Stimulated activated CD4-positive, alpha-beta T cell treated with anti-CD3 and anti-CD28 coated beads, TNF-alpha, amount 100 ng/mL, for 24 hours (primary cell): ENCODE data around the gene CCDC120.

Source experiments
- DNase-seq, 3 experiments: peaks; one replicate each; pipeline ENCODE4 v3.0.0-alpha.2; 2020; ENCODE audit warnings: low read depth in 3 of 3

The CCDC120 gene

DNA sequence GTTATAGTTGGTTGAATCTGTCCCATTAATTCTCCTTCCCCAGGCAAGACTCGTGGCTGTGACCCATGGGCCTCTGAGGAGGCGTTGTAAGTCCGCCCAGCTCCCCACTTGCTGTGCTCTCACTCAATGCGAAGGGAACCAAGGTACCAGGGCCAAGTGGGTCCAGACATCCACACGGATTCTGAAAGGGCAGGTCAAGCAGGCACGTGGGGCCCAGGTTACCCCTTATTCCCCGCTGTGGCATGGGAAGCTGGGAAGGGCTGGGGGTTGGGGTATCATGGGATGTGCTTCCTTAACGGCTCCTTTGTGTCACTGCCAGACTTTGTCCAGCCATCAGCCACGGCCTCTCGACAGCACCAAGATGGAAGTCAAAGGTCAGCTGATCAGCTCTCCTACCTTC, 3.1 kb downstream of the CCDC120 start:
- DNase-seq: no peak

DNA sequence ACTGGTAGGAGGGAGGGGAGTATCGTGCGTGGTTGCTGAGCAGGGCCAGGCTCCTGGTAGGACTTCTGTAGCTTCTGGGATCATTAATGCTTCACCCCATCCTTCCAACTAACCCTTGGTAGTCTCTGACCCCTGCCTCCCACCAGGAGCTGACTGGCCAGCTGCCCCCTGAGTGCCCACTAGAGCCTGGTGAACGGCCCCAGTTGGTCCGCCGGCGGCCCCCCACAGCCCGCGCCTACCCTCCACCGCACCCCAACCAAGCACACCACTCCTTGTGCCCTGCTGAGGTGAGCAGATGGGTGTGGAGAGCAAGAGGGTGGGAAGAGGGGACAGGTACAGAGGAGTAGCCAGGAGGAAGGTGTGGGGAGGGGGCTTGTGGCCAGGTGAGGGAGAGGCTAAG, 4.9 kb downstream of the CCDC120 start:
- no peak for DNase-seq

DNA sequence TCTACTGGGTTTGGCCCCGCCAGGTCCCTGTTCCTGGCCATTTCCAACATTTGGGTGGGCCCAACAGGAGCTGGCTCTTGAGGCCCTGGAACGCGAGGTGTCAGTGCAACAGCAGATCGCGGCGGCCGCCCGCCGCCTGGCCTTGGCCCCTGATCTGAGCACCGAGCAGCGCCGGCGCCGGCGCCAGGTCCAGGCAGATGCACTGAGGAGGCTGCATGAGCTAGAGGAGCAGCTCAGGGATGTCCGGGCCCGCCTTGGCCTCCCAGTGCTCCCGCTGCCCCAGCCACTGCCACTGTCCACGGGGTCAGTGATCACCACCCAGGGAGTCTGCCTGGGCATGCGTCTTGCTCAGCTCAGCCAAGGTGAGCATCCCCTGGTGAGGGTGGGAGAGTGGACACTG, 5.5 kb downstream of the CCDC120 start:
- DNase-seq: no peak

DNA sequence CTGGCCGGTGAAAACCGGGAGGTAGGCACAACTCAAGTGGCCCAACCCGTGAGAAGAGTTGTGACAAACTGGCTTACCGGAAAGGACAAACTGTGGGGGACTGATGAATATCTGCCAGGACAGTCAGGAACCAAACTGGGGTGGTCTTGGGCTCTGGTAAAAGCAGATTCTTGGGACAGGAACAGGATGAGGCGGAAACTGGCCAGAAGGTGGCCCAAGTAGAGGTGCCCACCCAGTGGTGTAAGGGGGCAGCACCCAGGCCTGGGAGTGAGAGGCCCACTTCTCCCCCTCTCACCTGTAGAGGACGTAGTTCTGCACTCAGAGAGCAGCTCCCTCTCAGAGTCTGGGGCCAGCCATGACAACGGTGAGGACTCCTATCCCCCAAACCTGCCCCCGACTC, 5.9 kb downstream of the CCDC120 start:
- no peak for DNase-seq

DNA sequence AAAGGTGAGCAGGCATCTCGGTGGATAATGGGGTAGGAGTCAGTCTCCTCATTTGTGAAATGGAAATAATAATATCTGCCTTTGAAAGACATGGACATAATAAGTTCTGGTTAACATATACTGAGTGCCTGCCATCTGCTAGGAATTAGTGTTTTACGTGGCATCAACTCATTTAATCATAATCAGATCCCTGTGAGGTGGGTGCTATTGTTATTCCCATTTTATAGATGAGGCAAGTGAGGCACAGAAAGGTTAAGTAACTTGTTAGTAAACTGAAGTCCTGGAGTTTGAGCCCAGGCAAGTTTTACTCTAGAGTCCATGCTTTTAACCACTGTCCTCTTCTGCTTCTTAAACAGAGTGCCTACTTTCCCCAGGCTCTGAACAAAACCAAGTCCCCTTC, 7.5 kb downstream of the CCDC120 start:
- no peak for DNase-seq

DNA sequence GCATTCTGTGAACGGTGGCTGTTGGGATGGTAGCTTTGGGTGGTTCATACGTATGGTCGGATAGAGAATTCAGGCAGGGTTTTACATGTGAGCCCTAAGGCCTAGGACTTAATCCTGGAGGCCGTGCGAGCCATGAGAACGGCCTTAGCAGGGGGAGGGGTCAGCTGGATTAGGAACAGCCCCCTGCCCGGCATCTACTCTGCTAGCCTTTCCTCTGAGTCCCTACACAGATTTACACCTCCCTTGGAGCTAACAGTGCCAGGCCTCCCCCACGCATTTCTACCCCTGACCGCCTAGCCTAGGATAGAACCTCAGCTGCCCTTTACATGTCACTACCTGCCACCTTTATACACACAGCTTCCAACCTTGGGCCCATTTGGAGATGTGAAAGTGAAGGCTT, 7.9 kb downstream of the CCDC120 start:
- DNase-seq: no peak

DNA sequence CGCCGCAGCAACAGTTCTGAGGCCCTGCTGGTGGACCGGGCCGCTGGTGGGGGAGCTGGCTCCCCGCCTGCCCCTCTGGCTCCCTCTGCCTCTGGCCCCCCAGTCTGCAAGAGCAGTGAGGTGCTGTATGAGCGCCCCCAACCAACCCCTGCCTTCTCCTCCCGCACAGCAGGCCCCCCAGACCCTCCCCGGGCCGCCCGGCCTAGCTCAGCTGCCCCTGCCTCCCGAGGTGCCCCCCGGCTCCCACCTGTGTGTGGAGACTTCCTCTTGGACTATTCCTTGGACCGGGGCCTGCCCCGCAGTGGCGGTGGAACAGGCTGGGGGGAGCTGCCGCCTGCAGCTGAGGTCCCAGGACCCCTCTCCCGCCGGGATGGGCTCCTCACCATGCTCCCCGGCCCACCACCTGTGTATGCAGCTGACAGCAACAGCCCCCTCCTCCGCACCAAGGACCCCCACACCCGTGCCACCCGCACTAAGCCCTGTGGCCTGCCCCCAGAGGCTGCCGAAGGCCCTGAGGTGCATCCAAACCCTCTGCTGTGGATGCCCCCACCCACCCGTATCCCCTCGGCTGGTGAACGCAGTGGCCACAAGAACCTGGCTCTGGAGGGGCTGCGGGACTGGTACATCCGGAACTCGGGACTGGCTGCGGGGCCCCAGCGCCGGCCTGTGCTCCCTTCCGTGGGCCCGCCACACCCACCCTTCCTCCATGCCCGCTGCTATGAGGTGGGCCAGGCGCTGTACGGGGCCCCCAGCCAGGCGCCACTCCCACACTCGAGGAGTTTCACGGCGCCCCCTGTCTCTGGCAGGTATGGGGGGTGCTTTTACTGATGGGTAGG, 8.7 kb downstream of the CCDC120 start:
- no peak for DNase-seq

DNA sequence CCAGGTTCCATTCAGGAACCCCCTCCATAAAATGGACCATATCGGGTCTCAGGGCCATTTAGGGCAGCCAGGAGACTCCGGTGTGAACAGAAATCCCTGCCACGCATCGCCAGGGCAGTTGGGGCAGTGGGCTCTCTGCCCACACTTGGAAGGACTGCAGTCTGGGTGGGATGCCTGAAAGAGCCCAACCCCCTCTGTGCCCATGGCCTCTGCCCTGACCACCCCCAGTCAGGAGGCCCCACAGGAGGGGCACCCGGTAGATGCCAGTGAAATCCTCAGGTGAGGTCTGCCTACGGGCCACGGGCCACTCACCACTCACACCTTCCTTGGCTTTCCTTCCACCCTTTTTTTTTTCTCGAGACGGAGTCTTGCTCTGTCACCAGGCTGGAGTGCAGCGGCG, 10.2 kb downstream of the CCDC120 start:
- no peak for DNase-seq

DNA sequence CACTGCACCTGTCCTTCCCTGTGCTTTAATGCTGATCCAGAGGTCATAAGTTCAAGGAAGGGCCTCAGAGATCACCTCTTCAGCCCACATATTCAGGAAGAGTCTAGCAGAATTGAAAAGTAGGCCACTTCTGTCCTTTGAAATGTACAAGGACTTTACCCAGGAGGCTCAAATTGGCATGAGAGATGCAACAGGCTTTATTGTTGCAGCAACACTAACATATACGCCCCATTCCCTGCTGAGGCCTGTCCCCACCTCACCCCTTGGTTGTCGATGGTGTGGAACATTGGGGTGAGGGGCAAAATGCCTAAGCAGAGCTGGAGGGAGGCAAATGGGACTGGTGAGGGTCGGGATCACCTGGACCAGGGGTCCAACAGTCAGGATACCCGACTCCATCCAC, 12.2 kb downstream of the CCDC120 start:
- no peak for DNase-seq

DNA sequence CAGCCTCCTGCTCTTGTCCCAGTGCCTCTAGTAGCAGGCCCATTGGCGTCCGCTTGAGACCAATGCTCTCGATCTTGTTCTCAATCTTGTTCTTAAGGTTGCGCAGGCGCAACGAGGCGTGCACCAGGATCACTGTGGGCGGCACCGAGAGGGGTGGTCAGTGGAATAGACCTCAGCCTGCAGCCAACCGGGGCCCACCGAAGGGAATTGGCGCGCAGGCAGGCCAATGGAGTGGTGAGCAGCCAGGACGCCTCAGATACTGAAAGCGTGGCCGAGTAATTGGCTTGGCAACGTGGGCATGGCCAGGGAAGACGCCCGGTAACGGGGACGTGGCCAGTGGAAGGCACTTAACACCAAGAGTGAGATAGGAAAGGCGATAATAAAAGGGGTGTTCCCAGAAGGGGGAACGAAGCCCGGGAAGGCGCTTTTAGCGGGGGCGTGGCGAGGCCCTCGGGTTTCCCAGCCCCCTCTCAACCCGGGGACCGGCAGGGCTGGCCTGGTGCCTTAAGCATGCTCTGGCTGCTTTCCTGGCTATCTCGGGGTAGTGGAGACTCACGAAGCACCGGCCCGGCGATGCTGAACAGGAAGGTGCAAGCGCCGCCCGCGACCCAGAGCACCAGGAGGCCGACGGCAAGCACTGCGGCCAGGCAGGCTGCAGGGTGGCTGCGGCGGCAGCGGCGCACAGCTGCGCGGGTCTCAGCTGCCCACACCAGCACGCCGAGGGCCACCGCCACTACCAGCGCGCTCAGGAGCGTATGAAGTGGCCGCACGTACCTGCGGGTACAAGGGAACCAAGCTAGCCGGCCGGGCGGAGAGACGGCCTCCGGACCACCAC, 13.3 kb downstream of the CCDC120 start:
- DNase-seq: no peak

DNA sequence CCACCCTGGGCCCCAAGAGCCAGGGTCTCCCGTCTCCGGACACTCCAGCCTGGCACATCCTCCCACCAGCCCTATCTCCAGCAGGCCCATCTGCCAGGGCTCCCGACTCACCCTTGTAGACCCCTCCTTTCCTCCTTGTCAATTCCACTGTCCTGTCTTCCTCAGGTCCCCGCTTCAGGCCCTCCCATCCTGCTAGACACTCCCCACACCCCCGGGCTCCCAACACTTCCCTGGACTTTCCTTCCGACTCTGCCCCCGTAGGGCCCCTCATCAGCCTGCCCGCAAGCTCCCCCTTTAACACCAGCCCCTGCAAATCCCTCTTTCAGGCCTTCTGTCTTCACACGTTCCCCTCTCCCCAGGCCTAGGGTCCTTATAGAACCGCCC, 13.9 kb downstream of the CCDC120 start:
- no peak for DNase-seq

DNA sequence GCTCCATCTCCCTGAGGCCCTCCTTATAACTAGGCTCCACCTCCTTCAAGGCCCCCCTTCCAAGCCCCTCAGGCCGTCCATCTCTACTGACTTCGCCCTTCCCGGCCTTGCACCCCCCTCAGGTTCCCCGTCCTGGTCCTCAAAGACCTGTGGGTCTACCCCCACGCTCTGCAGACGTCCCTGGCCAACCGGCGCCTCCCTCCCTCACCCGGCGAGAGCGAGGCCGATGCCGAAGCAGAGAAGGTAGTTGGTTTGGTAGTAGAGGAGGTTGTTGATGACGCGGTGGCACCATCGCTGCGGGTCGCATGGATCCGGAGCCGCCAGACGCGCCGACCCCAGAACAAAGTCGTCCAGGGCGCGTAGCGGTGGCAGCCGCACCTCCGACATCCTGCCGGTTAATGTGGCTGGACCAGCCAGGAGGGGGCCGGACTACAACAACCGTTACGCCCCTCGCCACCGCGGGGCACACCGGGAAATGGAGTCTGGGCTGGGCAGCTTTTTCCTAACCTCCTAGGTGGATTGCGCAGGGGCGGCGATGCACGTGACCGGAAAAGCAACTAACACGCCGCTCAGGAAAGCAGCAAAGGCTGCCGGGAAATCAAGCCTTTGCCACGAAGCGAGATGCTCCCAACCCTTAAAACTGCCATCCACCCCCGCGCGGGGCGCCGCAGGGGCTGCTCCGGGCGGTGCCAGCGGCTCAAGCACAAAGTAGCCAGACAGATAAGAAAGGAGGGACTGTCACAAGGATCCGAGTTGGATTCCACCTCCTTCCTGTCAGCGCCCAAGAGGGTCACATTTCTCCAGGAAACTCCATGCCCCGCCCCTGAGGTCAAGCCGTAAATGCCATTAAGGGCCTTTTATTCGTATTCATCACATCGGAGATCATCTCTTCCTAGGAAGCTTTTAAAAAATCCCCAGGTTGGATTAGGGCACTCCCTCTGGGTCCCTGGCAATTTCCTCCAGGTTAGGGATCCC, 15.1 kb downstream of the CCDC120 start, which contains the start of gene PRAF2:
Gene PRAF2, minus strand, starts transcription at position 402 of the 975 bp plus-strand sequence. Its CDS starts 15 bp downstream, at position 387.
- DNase-seq: peak; percentile 74 to 89 (median 76)

DNA sequence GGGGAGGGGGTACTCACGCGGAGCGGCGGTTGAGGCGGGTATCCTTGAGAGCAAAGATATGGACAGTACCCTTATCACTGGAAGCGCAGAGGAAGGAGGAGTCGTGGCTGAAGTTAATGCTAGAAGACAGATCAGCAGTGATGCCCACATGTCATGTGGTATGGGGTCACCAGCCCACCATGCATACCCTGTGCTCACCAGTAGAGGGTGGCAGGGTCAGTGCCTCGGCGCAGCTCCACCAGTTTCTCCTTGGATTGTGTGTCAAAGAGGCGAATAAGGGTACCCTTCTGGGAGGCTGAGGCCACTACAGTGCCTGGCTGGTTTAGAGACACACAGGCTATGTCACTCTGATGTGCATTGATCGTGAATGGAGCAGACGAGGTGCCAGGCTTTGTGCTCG, 16.5 kb downstream of the CCDC120 start:
- no peak for DNase-seq

DNA sequence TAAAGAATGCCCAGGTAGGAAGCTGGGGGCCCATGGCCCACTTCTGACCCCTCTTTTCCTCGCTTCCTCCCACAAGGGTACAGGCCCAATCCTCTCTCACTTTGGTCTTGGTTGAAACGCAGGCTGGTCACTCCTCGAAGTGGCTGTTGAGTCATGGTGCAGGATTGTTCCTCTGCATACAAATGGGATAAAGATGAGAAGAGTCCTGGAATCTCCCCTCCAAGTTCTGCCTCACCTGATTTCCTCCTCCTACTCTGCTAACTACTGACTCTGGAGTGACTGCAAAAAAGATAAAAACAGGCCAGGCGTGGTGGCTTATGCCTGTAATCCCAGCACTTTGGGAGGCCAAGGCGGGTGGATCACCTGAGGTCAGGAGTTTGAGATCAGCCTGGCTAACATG, 19.1 kb downstream of the CCDC120 start:
- no peak for DNase-seq

DNA sequence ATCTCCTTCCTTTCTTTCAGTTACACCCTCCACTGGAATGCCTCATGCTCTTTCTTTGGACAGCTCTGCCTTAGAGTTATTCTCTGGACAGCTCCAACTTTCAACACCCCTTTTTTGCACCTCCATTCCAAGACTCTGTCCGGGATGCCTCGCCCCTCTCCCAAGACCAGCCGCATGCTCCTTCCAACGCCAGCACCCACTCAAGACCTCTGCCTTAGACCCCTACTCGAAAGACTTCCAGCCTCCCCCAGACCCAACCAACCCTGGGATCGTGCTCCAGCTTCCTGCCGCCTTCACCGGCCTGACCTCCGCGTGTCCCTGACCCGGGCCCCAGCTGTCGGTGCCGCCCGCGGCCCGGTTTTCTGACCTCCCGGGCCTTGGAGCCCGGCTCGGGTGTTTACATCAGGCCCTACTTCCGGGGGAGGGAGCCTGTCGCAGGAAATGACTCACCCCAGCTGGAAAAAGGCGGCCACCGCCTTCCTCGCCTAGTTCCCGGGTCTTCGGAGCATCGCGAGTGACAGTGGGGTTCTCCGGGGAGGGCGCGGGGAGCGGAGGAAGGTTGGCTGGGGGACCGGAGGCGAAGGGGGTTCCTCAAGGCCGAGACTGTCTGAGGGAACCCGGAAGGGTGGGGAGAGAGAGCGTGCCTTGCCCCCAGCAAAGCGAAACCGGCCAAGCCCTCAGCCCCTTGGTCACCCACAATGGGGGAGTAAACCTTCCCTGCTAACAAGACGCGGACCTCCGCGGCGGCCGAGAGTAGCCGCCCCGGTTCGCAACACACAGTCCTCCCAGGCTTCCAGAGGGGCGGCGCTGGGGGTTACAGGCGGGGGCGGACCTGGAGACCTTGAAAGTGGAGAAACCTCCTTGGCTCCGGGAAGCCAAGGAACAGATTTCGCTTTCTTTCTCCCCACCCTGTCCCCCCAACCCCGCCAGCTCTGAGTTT, 21.0 kb downstream of the CCDC120 start, which contains the start of gene WDR45:
Gene WDR45, minus strand, starts transcription at position 399 of the 940 bp plus-strand sequence. CDS start 1,792 bp downstream, outside the sequence.
- DNase-seq: peak; percentile 32 to 64 (median 37)

DNA sequence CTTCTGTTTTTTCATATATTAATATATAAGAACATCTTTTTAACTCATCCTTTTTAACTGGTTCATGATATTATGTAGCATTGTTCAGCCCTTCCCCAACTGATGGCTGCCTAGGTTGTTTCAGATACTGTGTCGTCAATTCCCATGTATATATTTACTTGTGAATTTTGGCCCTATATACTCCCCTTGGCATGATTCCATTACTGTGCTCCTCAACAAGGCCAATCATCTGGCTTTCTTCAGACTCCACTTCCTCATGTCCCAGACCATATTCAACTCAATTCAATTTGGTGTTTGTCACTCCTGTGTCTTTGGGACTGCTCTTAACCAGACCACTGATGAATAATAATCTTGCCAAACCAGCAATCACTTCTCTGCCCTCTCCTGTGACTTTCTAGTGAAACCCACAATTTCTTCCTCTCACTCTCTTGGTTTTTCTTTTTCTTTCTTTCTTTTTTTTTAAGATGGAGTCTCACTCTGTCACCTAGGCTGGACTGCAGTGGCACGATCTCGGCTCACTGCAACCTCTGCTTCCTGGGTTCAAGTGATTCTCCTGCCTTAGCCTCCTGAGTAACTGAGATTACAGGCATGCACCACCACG, 23.6 kb downstream of the CCDC120 start:
- no peak for DNase-seq

DNA sequence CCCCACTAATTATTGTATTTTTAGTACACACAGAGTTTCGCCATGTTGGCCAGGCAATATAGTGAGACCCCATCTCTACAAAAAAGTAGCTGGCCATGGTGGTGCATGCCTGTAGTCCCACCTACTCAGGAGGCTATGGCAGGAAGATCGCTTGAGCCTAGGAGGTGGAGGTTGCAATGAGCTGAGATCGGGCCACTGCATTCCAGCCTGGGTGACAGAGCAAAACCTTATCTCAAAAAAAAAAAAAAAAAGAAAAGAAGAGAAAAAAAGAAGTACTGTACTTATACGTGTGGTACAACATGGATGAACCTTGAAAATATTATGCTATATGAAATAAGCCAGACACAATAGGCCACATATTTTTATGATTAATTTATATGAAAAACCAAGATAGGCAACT, 30.8 kb downstream of the CCDC120 start:
- no peak for DNase-seq

DNA sequence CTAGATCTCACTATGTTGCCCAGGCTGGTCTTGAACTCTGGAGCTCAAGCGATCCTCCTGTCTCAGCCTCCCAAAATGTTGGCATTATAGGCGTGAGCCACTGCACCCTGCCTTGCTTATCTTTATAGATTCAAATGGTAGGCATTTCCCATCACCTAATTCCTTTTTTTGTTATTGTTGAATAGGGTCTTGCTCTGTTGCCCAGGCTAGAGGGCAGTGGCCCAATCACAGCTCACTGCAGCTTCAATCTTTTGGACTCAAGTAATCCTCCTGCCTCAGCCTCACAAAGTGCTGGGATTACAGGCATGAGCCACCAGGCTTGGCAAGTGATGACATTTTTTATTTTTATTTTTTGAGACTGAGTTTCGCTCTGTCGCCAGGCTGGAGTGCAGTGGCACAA, 37.6 kb downstream of the CCDC120 start:
- DNase-seq: no peak

DNA sequence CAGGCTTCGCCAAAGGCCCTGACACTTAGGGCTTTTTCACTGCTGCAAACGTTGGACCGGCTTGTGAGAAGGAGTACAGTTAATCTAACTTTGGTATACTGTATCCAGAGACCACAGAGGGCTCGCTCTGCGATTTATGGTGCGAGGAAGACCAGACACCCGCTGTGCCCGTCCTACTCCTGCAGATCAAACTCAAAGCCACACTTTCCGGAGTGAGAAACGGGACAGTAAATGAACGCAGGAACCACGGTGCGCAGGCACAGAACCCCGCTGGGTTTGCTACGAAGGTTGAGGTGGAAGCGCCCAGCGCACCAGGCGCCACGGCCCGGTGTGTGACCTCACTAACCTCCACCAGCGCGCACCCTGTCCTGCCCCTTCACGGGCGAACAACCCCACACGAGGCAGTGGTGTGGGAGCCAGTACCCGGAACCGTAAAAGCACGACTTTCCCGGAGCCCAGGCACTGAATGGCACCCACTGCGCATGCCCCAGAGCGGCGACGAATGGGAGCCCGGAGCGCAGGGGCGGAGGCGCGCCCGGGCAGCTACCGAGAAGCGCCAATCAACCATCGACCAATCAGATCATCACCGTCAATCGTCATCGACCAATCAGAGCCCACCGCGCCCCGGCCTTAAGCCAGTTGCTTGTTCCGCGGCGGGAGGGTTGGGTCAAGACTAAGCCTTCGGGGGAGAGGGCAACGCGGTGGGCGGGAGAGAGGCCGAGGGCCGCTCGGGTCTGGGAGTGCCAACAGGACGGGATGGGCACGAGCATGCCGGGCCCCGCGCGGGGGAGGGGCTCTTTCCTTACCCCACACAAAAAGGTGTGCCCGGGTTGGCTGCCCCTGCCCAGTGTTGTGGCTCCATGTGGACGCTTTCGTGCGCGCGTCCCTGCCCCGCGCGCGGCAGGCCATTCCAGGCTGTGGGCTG, 42.2 kb downstream of the CCDC120 start:
- DNase-seq: peak; percentile 70 to 86 (median 74)
